Endothelial cell of coronary artery (primary cell): Measurements from ENCODE around the gene SHISA6. TPM values are rescaled to one million over a fixed set of nuclear protein-coding genes. Genes with fewer than 3 reads are reported as not detected.

Experiments
- total RNA-seq: library from RNA; depleted of rRNA; stranded (reverse); fragments of >200 nt; gene quantifications from 2 replicates; pipeline ENCODE4 v1.2.3, GENCODE V29; 2014

The SHISA6 gene
- total RNA-seq = not detected in 2 replicates

DNA sequence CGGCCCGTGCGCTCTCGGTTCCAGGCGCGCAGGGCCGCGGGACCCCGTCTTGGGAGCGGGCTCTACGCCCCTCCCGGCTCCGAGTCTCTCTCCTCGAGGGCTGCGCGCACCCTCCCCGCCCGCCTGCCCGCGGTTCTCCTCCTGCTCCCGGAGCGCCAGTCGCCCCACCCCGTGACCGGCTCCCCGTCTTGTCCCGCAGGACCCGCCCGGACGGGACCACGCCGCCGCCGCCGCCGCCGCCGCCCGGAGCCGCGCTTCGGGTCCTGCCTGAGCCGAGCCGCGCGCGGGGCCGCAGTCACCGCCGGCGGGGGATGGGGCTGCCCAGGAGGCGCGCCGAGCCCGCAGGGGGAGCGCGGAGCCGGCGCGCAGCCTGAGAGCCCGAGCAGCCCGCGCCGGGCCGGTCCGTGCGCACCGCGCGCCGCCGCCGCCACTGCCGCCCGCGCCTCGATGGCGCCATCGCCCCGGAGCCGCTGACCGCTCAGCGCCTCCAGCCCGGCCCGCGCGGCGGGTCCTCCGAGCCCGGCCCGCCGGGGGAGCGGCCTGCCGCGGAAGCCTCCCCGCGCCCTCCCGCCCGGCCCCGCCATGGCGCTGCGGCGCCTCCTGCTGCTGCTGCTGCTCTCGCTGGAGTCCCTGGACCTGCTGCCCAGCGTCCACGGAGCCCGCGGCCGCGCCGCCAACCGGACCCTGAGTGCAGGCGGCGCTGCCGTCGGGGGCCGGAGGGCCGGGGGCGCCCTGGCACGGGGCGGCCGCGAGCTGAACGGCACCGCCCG, at the start of gene SHISA6:
Gene SHISA6, plus strand, starts transcription at position 373 of the 770 bp plus-strand sequence.

DNA sequence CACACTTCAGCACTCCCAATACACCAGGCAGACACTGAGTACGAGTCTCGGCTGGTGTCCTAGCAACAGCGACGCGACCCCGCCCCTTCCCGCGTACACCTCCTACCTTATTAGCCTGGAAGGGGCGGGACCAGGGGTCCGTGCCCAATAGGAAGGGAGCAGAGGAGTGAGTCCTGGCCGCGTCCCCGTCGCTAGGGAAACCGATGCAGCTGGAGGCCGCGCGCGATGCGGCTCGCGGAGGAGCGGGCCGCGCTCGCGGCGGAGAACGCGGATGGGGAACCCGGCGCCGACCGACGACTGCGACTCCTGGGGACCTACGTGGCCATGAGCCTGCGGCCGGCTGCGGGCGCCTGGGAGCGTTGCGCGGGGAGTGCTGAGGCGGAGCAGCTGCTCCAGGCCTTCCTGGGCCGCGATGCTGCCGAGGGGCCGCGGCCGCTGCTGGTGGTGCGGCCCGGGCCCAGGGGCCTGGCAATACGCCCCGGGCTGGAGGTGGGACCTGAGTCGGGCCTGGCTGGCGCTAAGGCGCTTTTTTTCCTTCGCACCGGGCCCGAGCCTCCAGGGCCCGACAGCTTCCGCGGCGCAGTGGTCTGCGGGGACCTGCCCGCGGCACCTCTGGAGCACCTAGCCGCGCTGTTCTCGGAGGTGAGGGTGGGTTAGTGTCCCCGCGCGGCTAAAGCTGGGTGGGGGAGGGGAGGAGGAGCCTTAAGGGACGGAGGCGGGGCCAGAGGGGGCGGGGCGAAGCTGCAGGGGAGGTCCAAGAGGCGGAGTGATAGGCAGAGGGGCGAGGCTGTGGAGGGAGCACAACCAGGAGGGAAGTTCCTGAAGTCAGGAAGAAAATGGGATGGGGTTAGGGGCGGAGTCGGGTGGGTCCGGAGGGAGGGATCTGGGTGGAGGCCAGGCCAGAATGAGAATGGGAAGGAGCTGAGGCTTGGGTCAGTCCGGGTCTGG, 357.5 kb downstream of the SHISA6 start, which contains the start of gene DNAH9:
Gene DNAH9, plus strand, starts transcription at position 197 of the 948 bp plus-strand sequence. Its CDS starts 29 bp downstream, at position 226.

